ENCODE results near the gene KRT7.

The KRT7 gene

DNA sequence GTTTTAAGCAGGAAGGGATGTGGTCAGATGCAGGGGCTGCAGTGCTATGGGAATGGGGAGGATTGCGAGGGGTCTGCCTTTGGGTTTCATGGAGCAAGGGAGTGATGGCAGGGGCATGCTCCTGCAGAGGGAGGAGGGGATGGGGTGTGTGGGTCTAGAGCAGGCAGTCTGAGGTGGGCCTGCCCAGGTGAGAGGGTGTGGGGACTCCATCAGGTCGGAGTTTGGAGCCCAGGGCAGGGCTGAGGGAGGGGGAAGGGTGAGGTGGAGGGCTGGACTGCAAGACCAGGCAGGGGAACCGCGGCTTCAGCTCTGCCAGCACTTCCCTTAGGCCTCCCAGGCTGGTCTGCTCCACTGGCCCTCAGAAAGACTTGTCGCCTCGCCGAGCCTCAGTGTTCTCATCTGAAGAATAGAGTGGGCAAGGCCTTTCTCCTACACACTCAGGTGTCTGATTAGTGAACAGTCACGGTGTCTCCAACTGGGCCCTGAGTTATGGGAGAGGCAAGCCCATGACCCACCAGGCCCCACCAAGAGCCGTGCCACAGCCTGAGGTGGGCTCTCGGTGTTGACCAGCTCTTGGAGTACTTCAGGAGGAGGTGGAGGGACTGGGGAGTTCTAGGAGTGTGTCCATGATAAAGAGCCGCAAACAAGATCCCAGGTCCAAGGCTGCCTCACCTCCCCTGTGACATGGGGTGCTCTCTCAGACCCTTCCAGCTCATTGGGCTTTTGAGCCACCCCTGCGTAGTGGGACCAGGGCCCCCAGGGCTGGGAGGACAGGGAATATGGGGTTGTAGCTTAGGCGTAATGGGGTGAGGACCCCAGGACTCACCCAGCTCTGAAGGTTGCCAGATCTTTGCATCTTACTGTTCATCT lies 21.1 kb upstream of the KRT7 start:
- Histone ChIP-seq H3K9me3 (no peaks in the 10 kb centered on the region), H3K4me2 (no peak overlapping the region), H4K20me1 (no peaks in the 10 kb centered on the region), H3K36me3 (no peaks in the 10 kb centered on the region), H3K27me3 (no peaks in the 10 kb centered on the region), H3K9ac (no peak overlapping the region), H3K27ac (no peak overlapping the region), H3K4me3 (no peak overlapping the region), H3K4me1 (peaks cover 26% of the 10 kb centered on the region)
- no peak for TF ChIP-seq Cebpa-rat (IDR thresholded peaks at IDR 0.05)

DNA sequence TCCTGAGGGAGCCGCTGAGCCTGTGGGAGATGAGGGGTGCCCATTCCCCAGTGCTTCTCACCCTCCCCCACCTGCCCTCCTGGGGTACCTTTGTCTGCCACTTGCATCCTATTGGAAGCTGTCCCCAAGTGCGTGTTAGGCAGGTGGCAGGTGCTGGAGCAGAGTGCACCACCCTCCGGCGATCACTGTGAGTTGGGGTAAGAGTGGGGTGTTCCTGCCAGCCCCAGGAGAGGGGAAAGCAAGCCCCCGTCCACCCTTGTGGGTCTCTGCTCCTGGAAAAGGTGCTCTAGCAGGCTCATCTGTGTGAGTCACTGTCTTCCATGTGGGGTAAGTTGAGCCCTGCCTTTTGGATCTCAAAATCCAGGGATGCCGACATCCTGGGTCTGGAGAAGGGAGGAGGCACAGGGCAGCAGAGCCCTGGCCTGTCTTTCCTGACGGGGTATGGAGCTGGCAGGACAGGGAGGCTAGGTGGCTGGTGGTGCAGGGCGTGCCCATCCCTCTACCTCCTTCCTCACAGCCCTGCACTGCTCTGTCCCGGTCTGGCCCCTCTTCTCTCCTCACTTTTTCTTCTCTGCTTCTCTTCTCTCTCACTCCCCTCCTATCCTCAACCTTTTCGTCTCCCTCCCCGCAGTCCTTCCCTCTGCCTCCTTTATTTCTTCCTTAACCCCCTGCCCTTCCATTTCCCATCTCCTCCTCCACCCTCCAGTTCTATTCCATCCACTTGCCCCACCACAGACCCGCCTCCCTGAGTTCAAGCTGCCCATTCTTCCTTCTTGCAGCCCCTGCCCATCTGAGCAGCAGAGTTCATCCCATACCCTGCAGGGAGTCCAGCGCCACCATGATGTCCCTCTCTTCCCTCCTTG lies 20.1 kb upstream of the KRT7 start:
- Histone ChIP-seq H4K20me1 (no peaks in the 10 kb centered on the region), H3K36me3 (no peaks in the 10 kb centered on the region), H3K4me1 (peaks cover 17% of the 10 kb centered on the region), H3K27me3 (no peaks in the 10 kb centered on the region), H3K4me2 (no peak overlapping the region), H3K9ac (no peak overlapping the region), H3K9me3 (no peaks in the 10 kb centered on the region), H3K27ac (no peak overlapping the region), H3K4me3 (no peak overlapping the region)
- no peak for TF ChIP-seq Cebpa-rat (IDR thresholded peaks at IDR 0.05)

DNA sequence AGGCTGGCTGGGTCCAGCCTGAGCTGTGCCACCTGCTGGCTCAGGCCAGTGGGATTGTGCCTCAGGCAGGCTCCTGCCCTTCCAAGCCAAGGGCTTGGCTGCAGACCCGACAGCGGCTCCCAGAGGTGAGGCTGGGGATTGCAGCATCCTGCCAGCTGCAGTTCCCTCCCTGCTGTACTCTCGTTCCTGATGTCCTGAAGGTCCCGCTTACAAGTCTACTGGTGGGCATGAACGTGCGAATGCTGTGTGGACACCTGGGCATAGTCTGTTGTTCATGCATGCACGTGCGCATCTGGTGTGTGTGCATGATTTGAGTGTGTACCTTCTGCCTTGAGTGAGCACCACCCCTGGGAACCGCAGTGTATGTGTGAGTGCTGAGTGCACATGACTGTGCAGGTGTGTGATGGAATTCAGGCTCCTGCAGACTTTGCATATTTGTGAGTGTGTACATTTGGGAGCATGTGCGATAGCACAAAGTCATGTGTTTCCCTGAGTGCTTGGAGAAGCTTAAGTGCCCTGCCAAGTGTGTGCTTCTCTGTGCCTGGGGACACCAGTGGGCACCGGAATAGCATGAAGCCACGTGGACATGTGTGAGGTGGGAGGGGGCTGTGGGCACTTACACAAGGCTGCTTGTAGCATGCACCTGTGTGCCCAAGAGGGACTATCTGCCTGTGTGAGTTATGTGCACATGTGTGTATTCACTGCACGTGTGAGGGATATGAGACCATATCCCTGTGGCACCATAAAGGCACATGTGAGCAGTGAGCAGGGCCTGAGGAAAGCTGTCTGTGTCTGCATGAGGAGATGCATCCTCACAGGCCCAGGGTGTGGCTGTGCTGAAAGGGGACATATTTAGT lies 19.3 kb upstream of the KRT7 start:
- Histone ChIP-seq H3K4me3 (no peak overlapping the region), H3K36me3 (no peaks in the 10 kb centered on the region), H3K9me3 (no peaks in the 10 kb centered on the region), H3K4me1 (peaks cover 12% of the 10 kb centered on the region), H4K20me1 (no peaks in the 10 kb centered on the region), H3K4me2 (no peak overlapping the region), H3K9ac (no peak overlapping the region), H3K27ac (no peak overlapping the region), H3K27me3 (no peaks in the 10 kb centered on the region)
- no peak for TF ChIP-seq Cebpa-rat (IDR thresholded peaks at IDR 0.05)

GRCh38 chr12:52214421-52214802 lies 18.6 kb upstream of the KRT7 start:
- Histone ChIP-seq H4K20me1 (no peaks in the 10 kb centered on the region), H3K27me3 (no peaks in the 10 kb centered on the region), H3K36me3 (no peaks in the 10 kb centered on the region), H3K27ac (no peak overlapping the region), H3K9ac (no peak overlapping the region), H3K9me3 (no peaks in the 10 kb centered on the region), H3K4me3 (no peak overlapping the region), H3K4me2 (no peak overlapping the region), H3K4me1 (peaks cover 12% of the 10 kb centered on the region)
- no peak for TF ChIP-seq Cebpa-rat (IDR thresholded peaks at IDR 0.05)

- no peak overlapping the region for H3K4me3 ChIP-seq
- peaks cover 9% of the 10 kb centered on the region for H3K4me1 ChIP-seq
Measured at GRCh38 chr12:52215587-52216031, 17.4 kb upstream of the KRT7 start.

GRCh38 chr12:52216100-52216499 lies 16.9 kb upstream of the KRT7 start:
- H3K4me2 ChIP-seq = no peak overlapping the region
- H3K9ac ChIP-seq = no peak overlapping the region
- no peak for TF ChIP-seq Cebpa-rat (IDR thresholded peaks at IDR 0.05)
- H4K20me1 ChIP-seq = no peaks in the 10 kb centered on the region
- H3K4me3 ChIP-seq = no peak overlapping the region
- no peaks in the 10 kb centered on the region for H3K9me3 ChIP-seq
- H3K27me3 ChIP-seq = no peaks in the 10 kb centered on the region
- H3K27ac ChIP-seq = no peak overlapping the region
- H3K4me1 ChIP-seq = peaks cover 4% of the 10 kb centered on the region
- no peaks in the 10 kb centered on the region for H3K36me3 ChIP-seq

More at GRCh38 chr12:52215587-52216031, 17.4 kb upstream of the KRT7 start:
- Histone ChIP-seq H3K27ac (no peak overlapping the region), H3K9ac (no peak overlapping the region), H3K36me3 (no peaks in the 10 kb centered on the region), H3K4me2 (no peak overlapping the region), H3K9me3 (no peaks in the 10 kb centered on the region), H3K27me3 (no peaks in the 10 kb centered on the region), H4K20me1 (no peaks in the 10 kb centered on the region)
- TF ChIP-seq Cebpa-rat (IDR thresholded peaks at IDR 0.05) = no peak

DNA sequence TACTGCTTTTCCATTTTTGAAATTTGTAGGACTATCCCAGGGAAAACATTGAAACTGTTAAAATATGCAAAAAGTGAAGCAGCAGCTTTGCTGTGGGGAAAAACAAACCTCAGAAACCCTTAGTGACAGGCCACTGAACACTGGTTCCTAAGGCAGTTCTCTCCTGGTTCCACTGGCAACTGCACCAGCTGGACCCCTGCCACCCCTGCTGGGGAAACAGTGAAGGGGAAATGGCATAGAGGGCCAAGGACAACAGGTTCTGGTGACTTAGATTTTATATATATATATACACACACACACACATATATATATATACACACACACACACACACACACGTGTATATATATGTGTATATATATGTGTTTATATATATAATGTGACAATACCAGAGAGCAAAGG lies 16.2 kb upstream of the KRT7 start:
- H4K20me1 ChIP-seq = no peaks in the 10 kb centered on the region
- no peak overlapping the region for H3K9ac ChIP-seq
- H3K27me3 ChIP-seq = no peaks in the 10 kb centered on the region
- no peak overlapping the region for H3K4me3 ChIP-seq
- no peaks in the 10 kb centered on the region for H3K9me3 ChIP-seq
- no peaks in the 10 kb centered on the region for H3K36me3 ChIP-seq
- H3K27ac ChIP-seq = no peak overlapping the region
- no peak for TF ChIP-seq Cebpa-rat (IDR thresholded peaks at IDR 0.05)
- H3K4me2 ChIP-seq = no peak overlapping the region
- no peaks in the 10 kb centered on the region for H3K4me1 ChIP-seq

GRCh38 chr12:52217223-52217622 lies 15.8 kb upstream of the KRT7 start:
- H4K20me1 ChIP-seq = no peaks in the 10 kb centered on the region
- H3K9ac ChIP-seq = no peak overlapping the region
- no peaks in the 10 kb centered on the region for H3K36me3 ChIP-seq
- H3K4me3 ChIP-seq = no peak overlapping the region
- H3K9me3 ChIP-seq = no peaks in the 10 kb centered on the region
- H3K4me2 ChIP-seq = no peak overlapping the region
- TF ChIP-seq Cebpa-rat (IDR thresholded peaks at IDR 0.05) = no peak
- no peak overlapping the region for H3K27ac ChIP-seq
- no peaks in the 10 kb centered on the region for H3K4me1 ChIP-seq
- no peaks in the 10 kb centered on the region for H3K27me3 ChIP-seq

- H3K27ac ChIP-seq = no peak overlapping the region
- no peak overlapping the region for H3K9ac ChIP-seq
- TF ChIP-seq Cebpa-rat (IDR thresholded peaks at IDR 0.05) = no peak
- no peak overlapping the region for H3K4me3 ChIP-seq
- H3K4me1 ChIP-seq = no peaks in the 10 kb centered on the region
- no peaks in the 10 kb centered on the region for H4K20me1 ChIP-seq
- H3K36me3 ChIP-seq = no peaks in the 10 kb centered on the region
- no peaks in the 10 kb centered on the region for H3K9me3 ChIP-seq
- H3K4me2 ChIP-seq = no peak overlapping the region
- no peaks in the 10 kb centered on the region for H3K27me3 ChIP-seq
Measured at GRCh38 chr12:52218001-52218400, 15.0 kb upstream of the KRT7 start.

All from BLaER1 (cell line).